GM12864 (cell line): Measurements from ENCODE around the gene HOXB8.

Experiments
- DNase-seq: peaks from one replicate; pipeline ENCODE4 v3.0.0-alpha.2; 2011; ENCODE audit warnings: low read depth
- H3K4me3 ChIP-seq: 2 replicates; pipeline ENCODE4 v1.5.1; 2011; ENCODE audit warnings: mild to moderate bottlenecking, low read depth, low read length, control low read depth
- CTCF ChIP-seq: IDR thresholded peaks from 2 replicates; pipeline ENCODE4 v1.5.1; 2011; ENCODE audit warnings: low read depth, mild to moderate bottlenecking, moderate library complexity, low read length, control low read depth, inconsistent platforms; ENCODE audit errors: missing control alignments

Gene HOXB8

DNA sequence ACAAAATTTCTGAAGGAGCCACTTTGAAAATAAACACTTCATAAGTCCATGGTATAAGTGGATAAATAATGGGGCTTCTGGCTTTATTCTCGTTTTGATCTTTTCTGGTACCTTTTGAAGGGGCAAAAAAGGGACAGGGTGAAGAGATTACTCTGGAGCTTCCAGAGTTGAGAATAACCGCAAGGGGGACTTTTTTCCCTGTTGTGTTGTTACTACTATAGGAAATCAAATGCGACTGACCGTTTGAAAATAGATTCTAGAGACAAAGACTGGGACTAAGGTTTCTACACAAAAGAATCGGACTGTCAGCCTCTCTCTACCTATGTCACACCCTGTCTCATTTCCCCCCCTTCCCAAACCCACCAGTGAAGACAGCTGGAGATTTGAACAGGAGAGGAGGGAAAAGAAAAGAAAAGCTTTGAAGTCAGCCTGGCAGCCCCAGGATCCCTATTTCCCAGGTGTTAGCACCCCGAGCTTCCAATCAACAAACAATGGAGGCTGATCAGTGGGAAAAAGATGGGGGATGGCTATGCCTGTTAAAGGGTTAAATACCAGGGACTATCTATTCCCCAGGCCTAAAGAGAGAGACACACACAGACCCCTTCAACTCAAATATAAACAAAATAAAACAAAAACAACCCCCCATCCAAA is 45.3 kb downstream of the HOXB8 start:
- H3K4me3 ChIP-seq: no peak overlapping the region
- no peak for TF ChIP-seq CTCF
- no peak for DNase-seq

GRCh38 chr17:48569240-48569582 is 45.9 kb downstream of the HOXB8 start:
- H3K4me3 ChIP-seq: no peak overlapping the region
- TF ChIP-seq CTCF: no peak
- DNase-seq: no peak

GRCh38 chr17:48568499-48569239 is 46.4 kb downstream of the HOXB8 start:
- H3K4me3 ChIP-seq: no peak overlapping the region
- no peak for TF ChIP-seq CTCF
- no peak for DNase-seq

- no peak overlapping the region for H3K4me3 ChIP-seq
- TF ChIP-seq CTCF: no peak
- no peak for DNase-seq
These were observed 47.3 kb downstream of the HOXB8 start for GRCh38 chr17:48567646-48568354.

DNA sequence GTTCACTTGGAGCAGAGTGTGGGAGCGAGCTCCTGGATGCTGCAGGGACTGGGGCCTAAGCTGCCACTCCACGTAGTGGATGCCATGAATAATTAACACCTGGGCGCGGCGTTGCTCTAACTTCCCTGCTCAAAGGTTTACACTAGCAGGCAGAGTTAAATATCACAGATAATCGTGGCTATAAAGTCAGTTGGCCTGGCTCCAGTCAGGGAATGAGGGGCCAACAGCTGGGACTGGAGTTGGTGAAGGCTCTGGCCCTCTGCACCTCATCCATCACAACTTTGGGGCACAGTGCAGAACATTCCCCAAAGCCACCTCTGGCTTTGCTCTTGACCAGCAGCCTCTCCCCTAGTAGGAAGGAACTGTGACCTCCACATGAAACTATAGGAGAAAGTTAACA is 47.9 kb downstream of the HOXB8 start:
- TF ChIP-seq CTCF: no peak
- no peak for DNase-seq
- no peak overlapping the region for H3K4me3 ChIP-seq

GRCh38 chr17:48566717-48567116 is 48.4 kb downstream of the HOXB8 start:
- H3K4me3 ChIP-seq: no peak overlapping the region
- no peak for TF ChIP-seq CTCF
- DNase-seq: no peak
